Midbrain (tissue), 1 donor: Measurements from ENCODE around the gene BAK1.
"Not testable (repeated sequence)": the region's sequence is repeated elsewhere in the genome, so short reads cannot be mapped to it uniquely, and the experiment has no call there.

Experiments used
- DNase-seq: peaks from one replicate; lab custom pipeline; 2025; lab: John Stamatoyannopoulos, UW

BAK1 gene

GRCh38 chr6:33551538-33551937 is 28.5 kb downstream of the BAK1 start:
- DNase-seq, result no peak

- no peak for DNase-seq
These were observed 30.2 kb downstream of the BAK1 start for GRCh38 chr6:33549896-33550295.

- no peak for DNase-seq
These were observed 30.9 kb downstream of the BAK1 start for GRCh38 chr6:33549196-33549595.

- DNase-seq, result no peak
These were observed 32.6 kb downstream of the BAK1 start for GRCh38 chr6:33547499-33547898.

- no peak for DNase-seq
These were observed 33.3 kb downstream of the BAK1 start for GRCh38 chr6:33546766-33547165.

- not testable (repeated sequence) for DNase-seq
These were observed 34.8 kb downstream of the BAK1 start for GRCh38 chr6:33545292-33545691.

- no peak for DNase-seq
These were observed 37.0 kb downstream of the BAK1 start for GRCh38 chr6:33543116-33543515.

- no peak for DNase-seq
These were observed 39.3 kb downstream of the BAK1 start for GRCh38 chr6:33540768-33541167.

- DNase-seq, result no peak
These were observed 45.4 kb downstream of the BAK1 start for GRCh38 chr6:33534702-33535101.

GRCh38 chr6:33533163-33533869 is 46.8 kb downstream of the BAK1 start:
- DNase-seq, result not testable (repeated sequence)

- not testable (repeated sequence) for DNase-seq
These were observed 47.6 kb downstream of the BAK1 start for GRCh38 chr6:33532431-33532830.

GRCh38 chr6:33530617-33531016 is 49.5 kb downstream of the BAK1 start:
- DNase-seq, result not testable (repeated sequence)
